PC-9 (cell line): ENCODE data around the gene PAEP. TPM values are rescaled to one million over a fixed set of nuclear protein-coding genes. Genes with fewer than 3 reads are reported as not detected.

ENCODE experiments used
- BruUV-seq: library from RNA; stranded (reverse); fragments of 400-500 nt; replicated peaks from 2 replicates; lab custom pipeline; 2021; lab: Mats Ljungman, UMichigan
- CTCF ChIA-PET: fragments of 300-600 bp; sonication (Branson Sonifier 250); formaldehyde crosslinking; loops from one replicate; lab custom pipeline; 2022; ENCODE audit warnings: antibody characterized with exemption; lab: Charles Lee
- POLR2A ChIA-PET: fragments of 300-600 bp; sonication (Branson Sonifier 250); formaldehyde crosslinking; loops from one replicate; lab custom pipeline; 2022; ENCODE audit warnings: antibody characterized with exemption; ENCODE audit not compliant: unreplicated experiment; lab: Charles Lee
- DNase-seq, 2 experiments: peaks; one replicate each; pipeline versions ENCODE4 v3.0.0 to v3.0.0-alpha.2; 2015 to 2022; ENCODE audit warnings: mixed read lengths in 1 of 2
- H2AFZ ChIP-seq: fragments of 200-600 bp; sonication (generic); 2 replicates; pipeline ENCODE4 v1.8.1; 2017; ENCODE audit warnings: antibody characterized with exemption
- H3F3A ChIP-seq: fragments of 200-600 bp; sonication (generic); 2 replicates; pipeline ENCODE4 v1.8.1; 2017; ENCODE audit warnings: antibody characterized with exemption, mild to moderate bottlenecking, low read depth; ENCODE audit not compliant: insufficient read depth
- H3K27ac ChIP-seq: fragments of 200-600 bp; sonication (generic); 2 replicates; pipeline ENCODE4 v1.6.1; 2016; ENCODE audit warnings: mixed run types
- H3K27me3 ChIP-seq: fragments of 200-600 bp; sonication (generic); 2 replicates; pipeline ENCODE4 v1.6.1; 2016; ENCODE audit warnings: low read depth, mixed run types; ENCODE audit not compliant: insufficient read depth
- H3K36me3 ChIP-seq: fragments of 200-600 bp; sonication (generic); 2 replicates; pipeline ENCODE4 v1.6.1; 2016; ENCODE audit warnings: low read depth, mixed run types
- H3K4me1 ChIP-seq: fragments of 200-600 bp; sonication (generic); replicated peaks from 2 replicates; pipeline ENCODE4 v1.6.1; 2016; ENCODE audit warnings: mixed run types; ENCODE audit not compliant: insufficient read depth
- H3K4me2 ChIP-seq: fragments of 200-600 bp; sonication (generic); 2 replicates; pipeline ENCODE4 v1.6.1; 2017; ENCODE audit warnings: mixed run types
- H3K4me3 ChIP-seq: fragments of 200-600 bp; sonication (generic); 2 replicates; pipeline ENCODE4 v1.6.1; 2016; ENCODE audit warnings: mixed run types
- H3K79me2 ChIP-seq: fragments of 200-600 bp; sonication (generic); 2 replicates; pipeline ENCODE4 v1.6.1; 2017; ENCODE audit warnings: low read depth, mixed run types
- H3K9me2 ChIP-seq: fragments of 200-600 bp; sonication (generic); 2 replicates; pipeline ENCODE4 v1.8.1; 2017; ENCODE audit warnings: mild to moderate bottlenecking; ENCODE audit not compliant: insufficient read depth
- H3K9me3 ChIP-seq: fragments of 200-600 bp; sonication (generic); 2 replicates; pipeline ENCODE4 v1.8.1; 2016; ENCODE audit warnings: low read depth; ENCODE audit not compliant: insufficient read depth
- H4K20me1 ChIP-seq: fragments of 200-600 bp; sonication (generic); 2 replicates; pipeline ENCODE4 v1.8.1; 2017; ENCODE audit not compliant: insufficient read depth
- EZH2 ChIP-seq: fragments of 200-600 bp; sonication (generic); IDR thresholded peaks from 2 replicates; pipeline ENCODE4 v1.8.0; 2017; ENCODE audit warnings: antibody characterized with exemption, low read depth
- intact Hi-C: fragments of 100-400 bp; cut with micrococcal nuclease; formaldehyde crosslinking; loops from one replicate; pipeline ENCODE4 v1.10.0; 2022; ENCODE audit not compliant: unreplicated experiment
- total RNA-seq: library from RNA; stranded (reverse); gene quantifications from 2 replicates; pipeline ENCODE4 v1.2.3, GENCODE V29; 2021
- TF ChIP-seq, protein P1 (sequence below): fragments of 200-600 bp; sonication (generic); conservative IDR thresholded peaks from 2 replicates; pipeline ENCODE4 v1.6.1; 2017; ENCODE audit warnings: mixed run types, antibody characterized with exemption, mild to moderate bottlenecking, moderate library complexity

PAEP gene
- total RNA-seq, 1 experiment from 2014 or later: not detected

DNA sequence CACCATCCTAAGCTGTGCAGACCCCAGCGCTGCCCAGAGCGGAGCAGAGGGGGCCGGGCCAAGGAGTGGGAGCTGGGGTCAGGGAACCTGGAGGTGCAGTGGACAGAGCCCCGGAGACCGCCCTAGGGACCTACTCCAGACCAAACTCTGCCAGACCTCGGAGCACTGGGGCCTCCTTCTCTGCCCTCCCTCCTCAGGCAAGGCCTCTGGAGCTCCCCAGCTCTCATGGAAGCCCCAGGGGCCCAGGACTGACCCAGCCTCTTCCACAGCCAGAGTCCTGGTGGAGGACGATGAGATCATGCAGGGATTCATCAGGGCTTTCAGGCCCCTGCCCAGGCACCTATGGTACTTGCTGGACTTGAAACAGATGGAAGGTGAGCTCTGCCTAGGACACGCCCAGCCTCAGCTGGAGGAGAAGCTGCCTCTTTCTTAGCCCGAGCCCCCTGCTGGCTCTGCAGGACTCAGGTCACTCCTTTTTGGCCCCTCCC, 3.6 kb downstream of the PAEP start:
- BruUV-seq: no TSS peak
- H3K27me3 ChIP-seq: peaks cover 74% of the 10 kb centered on the region
- POLR2A ChIA-PET: no interaction called here
- CTCF ChIA-PET: no interaction called here
- no peak overlapping the region for H3K4me3 ChIP-seq
- H4K20me1 ChIP-seq: no peaks in the 10 kb centered on the region
- H3K9me3 ChIP-seq: no peaks in the 10 kb centered on the region
- TF ChIP-seq EZH2: no peak
- TF ChIP-seq, protein P1, sequence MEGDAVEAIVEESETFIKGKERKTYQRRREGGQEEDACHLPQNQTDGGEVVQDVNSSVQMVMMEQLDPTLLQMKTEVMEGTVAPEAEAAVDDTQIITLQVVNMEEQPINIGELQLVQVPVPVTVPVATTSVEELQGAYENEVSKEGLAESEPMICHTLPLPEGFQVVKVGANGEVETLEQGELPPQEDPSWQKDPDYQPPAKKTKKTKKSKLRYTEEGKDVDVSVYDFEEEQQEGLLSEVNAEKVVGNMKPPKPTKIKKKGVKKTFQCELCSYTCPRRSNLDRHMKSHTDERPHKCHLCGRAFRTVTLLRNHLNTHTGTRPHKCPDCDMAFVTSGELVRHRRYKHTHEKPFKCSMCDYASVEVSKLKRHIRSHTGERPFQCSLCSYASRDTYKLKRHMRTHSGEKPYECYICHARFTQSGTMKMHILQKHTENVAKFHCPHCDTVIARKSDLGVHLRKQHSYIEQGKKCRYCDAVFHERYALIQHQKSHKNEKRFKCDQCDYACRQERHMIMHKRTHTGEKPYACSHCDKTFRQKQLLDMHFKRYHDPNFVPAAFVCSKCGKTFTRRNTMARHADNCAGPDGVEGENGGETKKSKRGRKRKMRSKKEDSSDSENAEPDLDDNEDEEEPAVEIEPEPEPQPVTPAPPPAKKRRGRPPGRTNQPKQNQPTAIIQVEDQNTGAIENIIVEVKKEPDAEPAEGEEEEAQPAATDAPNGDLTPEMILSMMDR: no peak
- no peaks in the 10 kb centered on the region for H3F3A ChIP-seq
- no peaks in the 10 kb centered on the region for H3K4me1 ChIP-seq
- no peaks in the 10 kb centered on the region for H3K79me2 ChIP-seq
- DNase-seq: no peak
- H3K36me3 ChIP-seq: no peaks in the 10 kb centered on the region
- no peak overlapping the region for H2AFZ ChIP-seq
- no peak overlapping the region for H3K27ac ChIP-seq
- intact Hi-C loops: no loop called here
- no peaks in the 10 kb centered on the region for H3K9me2 ChIP-seq
- no peak overlapping the region for H3K4me2 ChIP-seq

DNA sequence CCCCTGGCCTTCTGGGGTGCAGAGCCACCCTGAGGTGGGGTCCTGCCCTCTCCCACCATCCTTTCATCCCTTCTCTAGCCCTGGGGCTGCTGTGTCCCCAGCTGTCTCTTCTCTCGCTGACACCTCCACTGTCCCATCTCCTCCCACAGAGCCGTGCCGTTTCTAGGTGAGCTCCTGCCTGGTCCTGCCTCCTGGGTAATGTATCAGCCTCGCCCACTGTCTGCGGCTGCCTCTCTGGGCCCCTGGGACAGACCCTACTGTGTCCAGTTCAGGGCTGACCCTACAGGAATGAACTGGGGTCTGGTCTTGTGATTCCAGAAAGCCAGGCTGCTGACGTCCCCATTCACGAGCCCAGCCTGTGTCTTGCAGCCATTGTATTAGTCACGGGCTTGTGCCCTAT, 4.1 kb downstream of the PAEP start:
- TF ChIP-seq EZH2: no peak
- TF ChIP-seq, protein P1: no peak
- BruUV-seq: no TSS peak
- POLR2A ChIA-PET: no interaction called here

DNA sequence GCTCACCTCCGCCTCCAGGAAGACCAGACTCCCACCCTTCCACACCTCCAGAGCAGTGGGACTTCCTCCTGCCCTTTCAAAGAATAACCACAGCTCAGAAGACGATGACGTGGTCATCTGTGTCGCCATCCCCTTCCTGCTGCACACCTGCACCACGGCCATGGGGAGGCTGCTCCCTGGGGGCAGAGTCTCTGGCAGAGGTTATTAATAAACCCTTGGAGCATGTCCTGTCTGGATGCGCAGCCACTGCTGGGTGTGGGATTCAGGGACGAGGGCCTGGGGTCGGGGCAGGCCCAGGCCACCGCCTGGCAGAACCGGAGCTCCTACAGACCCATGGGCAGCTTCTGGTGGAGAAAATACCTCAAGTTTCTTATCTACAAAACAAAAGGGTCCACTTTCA, 5.0 kb downstream of the PAEP start:
- no peak for DNase-seq

More for the DNA sequence above, 4.1 kb downstream of the PAEP start:
- Histone ChIP-seq H3K79me2 (no peaks in the 10 kb centered on the region), H2AFZ (no peak overlapping the region), H3K27me3 (peaks cover 75% of the 10 kb centered on the region), H3K4me2 (no peak overlapping the region), H3K27ac (no peak overlapping the region), H3K4me3 (no peak overlapping the region), H3K9me2 (no peaks in the 10 kb centered on the region), H3F3A (no peaks in the 10 kb centered on the region), H3K9me3 (no peaks in the 10 kb centered on the region), H3K4me1 (no peaks in the 10 kb centered on the region), H3K36me3 (no peaks in the 10 kb centered on the region), H4K20me1 (no peaks in the 10 kb centered on the region)
- intact Hi-C loops: no loop called here
- no peak for DNase-seq
- CTCF ChIA-PET: no interaction called here

DNA sequence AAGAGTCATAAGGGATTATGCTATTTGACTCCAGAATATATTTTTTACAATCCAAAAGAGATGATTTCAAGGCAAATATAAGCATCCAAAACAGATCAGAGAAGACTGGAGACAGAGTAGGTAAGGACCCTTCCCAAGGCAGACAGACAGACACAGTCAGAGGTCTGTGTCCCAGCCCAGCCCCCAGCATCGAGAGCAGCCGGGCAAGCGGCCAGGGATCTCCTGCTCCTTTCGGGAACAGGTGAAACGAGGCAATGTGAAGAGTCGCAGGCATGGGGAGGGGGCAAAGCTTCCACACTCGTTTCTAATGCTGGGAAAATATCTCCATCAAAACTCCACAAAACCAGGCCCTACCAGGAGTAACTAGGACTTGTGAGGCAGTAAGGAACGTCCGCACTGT, 5.8 kb downstream of the PAEP start:
- H2AFZ ChIP-seq: no peak overlapping the region
- no peak for DNase-seq
- H3K79me2 ChIP-seq: no peaks in the 10 kb centered on the region
- no peaks in the 10 kb centered on the region for H4K20me1 ChIP-seq
- ChIA-PET POLR2A (no interaction called here), CTCF (no interaction called here)
- no peak overlapping the region for H3K4me2 ChIP-seq
- H3F3A ChIP-seq: no peaks in the 10 kb centered on the region
- no TSS peak for BruUV-seq
- intact Hi-C loops: no loop called here
- no peaks in the 10 kb centered on the region for H3K36me3 ChIP-seq
- H3K4me3 ChIP-seq: no peak overlapping the region
- no peaks in the 10 kb centered on the region for H3K9me2 ChIP-seq
- H3K4me1 ChIP-seq: no peaks in the 10 kb centered on the region
- peaks cover 79% of the 10 kb centered on the region for H3K27me3 ChIP-seq
- H3K9me3 ChIP-seq: no peaks in the 10 kb centered on the region
- TF ChIP-seq EZH2: no peak
- TF ChIP-seq, protein P1: no peak
- no peak overlapping the region for H3K27ac ChIP-seq

More for the DNA sequence above, 5.0 kb downstream of the PAEP start:
- Histone ChIP-seq H3K4me3 (no peak overlapping the region), H3F3A (no peaks in the 10 kb centered on the region), H4K20me1 (no peaks in the 10 kb centered on the region), H3K4me2 (no peak overlapping the region), H3K36me3 (no peaks in the 10 kb centered on the region), H3K9me2 (no peaks in the 10 kb centered on the region), H3K27ac (no peak overlapping the region), H3K27me3 (peaks cover 74% of the 10 kb centered on the region), H3K9me3 (no peaks in the 10 kb centered on the region), H3K79me2 (no peaks in the 10 kb centered on the region), H2AFZ (no peak overlapping the region), H3K4me1 (no peaks in the 10 kb centered on the region)
- ChIA-PET CTCF (no interaction called here), POLR2A (no interaction called here)
- TF ChIP-seq EZH2: no peak
- no TSS peak for BruUV-seq
- intact Hi-C loops: no loop called here
